ENCODE results near the gene GRIN2D.

GRIN2D gene

DNA sequence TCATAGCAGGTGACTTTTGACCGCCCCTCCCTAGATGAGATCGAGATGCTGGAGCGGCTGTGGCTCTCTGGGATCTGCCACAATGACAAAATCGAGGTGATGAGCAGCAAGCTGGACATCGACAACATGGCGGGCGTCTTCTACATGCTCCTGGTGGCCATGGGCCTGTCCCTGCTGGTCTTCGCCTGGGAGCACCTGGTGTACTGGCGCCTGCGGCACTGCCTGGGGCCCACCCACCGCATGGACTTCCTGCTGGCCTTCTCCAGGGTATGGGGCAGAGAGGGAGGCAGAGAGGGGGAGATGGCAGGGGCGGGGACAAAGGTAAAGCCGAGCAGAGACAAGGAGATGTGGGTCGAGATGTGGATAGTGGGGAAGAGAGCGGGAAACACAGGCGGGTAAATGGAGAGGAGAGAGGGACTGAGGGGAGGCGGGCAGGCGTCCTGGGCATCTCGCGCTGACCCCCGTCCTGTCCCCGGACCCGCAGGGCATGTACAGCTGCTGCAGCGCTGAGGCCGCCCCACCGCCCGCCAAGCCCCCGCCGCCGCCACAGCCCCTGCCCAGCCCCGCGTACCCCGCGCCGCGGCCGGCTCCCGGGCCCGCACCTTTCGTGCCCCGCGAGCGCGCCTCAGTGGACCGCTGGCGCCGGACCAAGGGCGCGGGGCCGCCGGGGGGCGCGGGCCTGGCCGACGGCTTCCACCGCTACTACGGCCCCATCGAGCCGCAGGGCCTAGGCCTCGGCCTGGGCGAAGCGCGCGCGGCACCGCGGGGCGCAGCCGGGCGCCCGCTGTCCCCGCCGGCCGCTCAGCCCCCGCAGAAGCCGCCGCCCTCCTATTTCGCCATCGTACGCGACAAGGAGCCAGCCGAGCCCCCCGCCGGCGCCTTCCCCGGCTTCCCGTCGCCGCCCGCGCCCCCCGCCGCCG lies 48.9 kb downstream of the GRIN2D start:
- no peak for DNase-seq (ENCODE audit: low spot score)

DNA sequence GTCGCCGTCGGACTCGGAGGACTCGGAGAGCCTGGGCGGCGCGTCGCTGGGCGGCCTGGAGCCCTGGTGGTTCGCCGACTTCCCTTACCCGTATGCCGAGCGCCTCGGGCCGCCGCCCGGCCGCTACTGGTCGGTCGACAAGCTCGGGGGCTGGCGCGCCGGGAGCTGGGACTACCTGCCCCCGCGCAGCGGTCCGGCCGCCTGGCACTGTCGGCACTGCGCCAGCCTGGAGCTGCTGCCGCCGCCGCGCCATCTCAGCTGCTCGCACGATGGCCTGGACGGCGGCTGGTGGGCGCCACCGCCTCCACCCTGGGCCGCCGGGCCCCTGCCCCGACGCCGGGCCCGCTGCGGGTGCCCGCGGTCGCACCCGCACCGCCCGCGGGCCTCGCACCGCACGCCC lies 49.8 kb downstream of the GRIN2D start:
- DNase-seq (ENCODE audit: low spot score) = no peak
